ENCODE data around the gene CRY1.

DNA sequence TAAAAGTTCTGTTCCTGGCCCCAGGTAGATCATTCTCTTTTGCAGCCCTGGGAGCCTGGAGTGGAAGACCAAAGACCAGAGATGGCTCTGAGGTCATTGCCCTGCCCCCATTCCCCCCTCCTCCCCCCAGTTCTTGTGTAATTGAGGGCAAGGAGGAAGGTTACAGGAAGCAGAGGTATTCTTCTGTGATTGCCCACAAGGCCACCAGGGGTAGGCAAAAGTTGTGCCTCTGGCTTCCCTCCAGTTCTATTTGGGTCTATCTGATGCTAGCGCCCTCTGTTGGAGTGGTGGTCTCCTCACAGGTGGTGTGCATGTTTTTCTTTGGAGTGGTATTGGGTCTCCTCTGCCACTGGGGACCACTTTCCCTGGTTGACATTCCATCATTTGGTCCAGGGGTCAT, 41.2 kb upstream of the CRY1 start:
- TF ChIP-seq, protein P1, sequence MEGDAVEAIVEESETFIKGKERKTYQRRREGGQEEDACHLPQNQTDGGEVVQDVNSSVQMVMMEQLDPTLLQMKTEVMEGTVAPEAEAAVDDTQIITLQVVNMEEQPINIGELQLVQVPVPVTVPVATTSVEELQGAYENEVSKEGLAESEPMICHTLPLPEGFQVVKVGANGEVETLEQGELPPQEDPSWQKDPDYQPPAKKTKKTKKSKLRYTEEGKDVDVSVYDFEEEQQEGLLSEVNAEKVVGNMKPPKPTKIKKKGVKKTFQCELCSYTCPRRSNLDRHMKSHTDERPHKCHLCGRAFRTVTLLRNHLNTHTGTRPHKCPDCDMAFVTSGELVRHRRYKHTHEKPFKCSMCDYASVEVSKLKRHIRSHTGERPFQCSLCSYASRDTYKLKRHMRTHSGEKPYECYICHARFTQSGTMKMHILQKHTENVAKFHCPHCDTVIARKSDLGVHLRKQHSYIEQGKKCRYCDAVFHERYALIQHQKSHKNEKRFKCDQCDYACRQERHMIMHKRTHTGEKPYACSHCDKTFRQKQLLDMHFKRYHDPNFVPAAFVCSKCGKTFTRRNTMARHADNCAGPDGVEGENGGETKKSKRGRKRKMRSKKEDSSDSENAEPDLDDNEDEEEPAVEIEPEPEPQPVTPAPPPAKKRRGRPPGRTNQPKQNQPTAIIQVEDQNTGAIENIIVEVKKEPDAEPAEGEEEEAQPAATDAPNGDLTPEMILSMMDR (conservative IDR thresholded peaks at IDR 0.05; ENCODE audit: low read length), result peak; percentile 92
- no peak for TF ChIP-seq EZH2phosphoT487 (IDR thresholded peaks at IDR 0.05; ENCODE audit: borderline replicate concordance)
